Chondrocyte (in vitro differentiated cells): ENCODE data around the gene MTA3. TPM values are rescaled to one million over a fixed set of nuclear protein-coding genes. Genes with fewer than 3 reads are reported as not detected.

Experiments
- DNase-seq: peaks from one replicate; pipeline ENCODE4 v3.0.0; 2021; ENCODE audit warnings: mixed read lengths, low spot score
- H3K27ac Mint-ChIP-seq: one replicate; pipeline ENCODE4 v1.8.0; 2021; ENCODE audit warnings: mild to moderate bottlenecking, moderate library complexity, mixed read lengths; ENCODE audit not compliant: unreplicated experiment
- H3K27me3 Mint-ChIP-seq: 2 replicates; pipeline ENCODE4 v1.8.0; 2021; ENCODE audit warnings: low read depth, mixed read lengths
- H3K36me3 Mint-ChIP-seq: 2 replicates; pipeline ENCODE4 v1.8.0; 2021; ENCODE audit warnings: low read depth, mixed read lengths
- H3K4me1 Mint-ChIP-seq: 2 replicates; pipeline ENCODE4 v1.8.0; 2021; ENCODE audit warnings: low read depth, mild to moderate bottlenecking, mixed read lengths
- H3K4me3 Mint-ChIP-seq: one replicate; pipeline ENCODE4 v1.8.0; 2021; ENCODE audit warnings: mild to moderate bottlenecking, moderate library complexity, mixed read lengths; ENCODE audit not compliant: unreplicated experiment
- H3K9me3 Mint-ChIP-seq: 2 replicates; pipeline ENCODE4 v1.8.0; 2021; ENCODE audit warnings: low read depth, mixed read lengths
- total RNA-seq: library from RNA; stranded (reverse); gene quantifications from 3 replicates; pipeline ENCODE4 v1.2.1, GENCODE V29; 2021
- TF ChIP-seq, protein P1 (sequence below): fragments of 200-600 bp; sonication (generic); IDR thresholded peaks from 2 replicates; pipeline ENCODE4 v1.5.0; 2021; ENCODE audit warnings: antibody characterized with exemption, mild to moderate bottlenecking, moderate library complexity

The MTA3 gene
- total RNA-seq, 1 donor from 2014 or later = 39.3 TPM

DNA sequence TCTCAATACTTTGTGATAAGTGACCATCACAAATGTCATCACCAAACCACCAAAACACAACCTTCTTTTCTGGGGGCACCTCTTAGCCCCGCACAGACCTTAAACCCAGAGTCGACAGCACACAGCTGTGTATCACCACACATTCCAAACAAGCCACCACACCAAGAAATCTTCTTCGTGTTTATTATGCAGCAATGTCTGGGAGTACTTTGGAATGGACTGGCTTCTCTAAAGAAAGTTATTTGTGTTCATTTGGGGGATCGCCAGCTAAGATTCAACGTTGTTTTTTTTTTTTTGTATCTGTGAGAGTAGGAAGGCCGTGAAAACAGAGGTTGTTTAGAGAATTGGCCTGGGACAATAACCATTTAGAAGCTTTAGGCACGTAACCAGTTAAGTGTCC lies 1.1 kb upstream of the MTA3 start:
- no peak for DNase-seq
- H3K27me3 Mint-ChIP-seq = no peaks in the 10 kb centered on the region

DNA sequence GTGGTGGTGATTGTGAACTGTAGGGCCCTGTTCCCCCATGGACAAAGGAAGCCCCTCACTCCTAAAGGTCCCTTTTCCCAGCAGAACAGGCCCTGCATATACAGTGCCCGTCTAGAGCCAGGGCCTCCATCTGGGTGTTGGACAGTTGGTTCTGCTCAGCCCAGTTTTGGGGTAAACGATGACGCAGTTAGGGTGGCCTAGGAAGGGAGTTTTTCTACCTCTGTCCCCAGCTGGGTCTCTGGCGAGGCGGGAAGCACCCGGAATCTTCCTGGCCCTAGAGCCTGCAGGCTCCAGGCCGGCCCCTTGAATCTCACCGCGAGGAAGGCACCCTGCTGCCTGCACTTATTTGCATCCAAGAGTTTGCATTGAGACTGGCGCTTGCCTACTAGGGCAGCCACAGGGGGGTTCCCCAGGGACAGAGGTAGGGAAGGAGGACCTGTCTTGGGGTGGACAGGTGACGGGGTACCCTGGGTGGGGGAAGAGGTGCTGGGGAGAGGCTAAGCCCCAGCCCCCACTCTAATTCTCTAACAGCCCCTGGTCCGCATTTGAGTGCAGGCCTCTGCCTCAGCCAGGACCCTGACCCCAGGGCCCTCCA lies 529 bp upstream of the MTA3 start:
- H3K4me1 Mint-ChIP-seq = peaks cover 29% of the 10 kb centered on the region
- DNase-seq = no peak
- H3K36me3 Mint-ChIP-seq = peaks cover 4% of the 10 kb centered on the region
- no peaks in the 10 kb centered on the region for H3K9me3 Mint-ChIP-seq
- no peaks in the 10 kb centered on the region for H3K27me3 Mint-ChIP-seq
- H3K27ac Mint-ChIP-seq = peak overlapping the region; percentile 52
- TF ChIP-seq, protein P1, sequence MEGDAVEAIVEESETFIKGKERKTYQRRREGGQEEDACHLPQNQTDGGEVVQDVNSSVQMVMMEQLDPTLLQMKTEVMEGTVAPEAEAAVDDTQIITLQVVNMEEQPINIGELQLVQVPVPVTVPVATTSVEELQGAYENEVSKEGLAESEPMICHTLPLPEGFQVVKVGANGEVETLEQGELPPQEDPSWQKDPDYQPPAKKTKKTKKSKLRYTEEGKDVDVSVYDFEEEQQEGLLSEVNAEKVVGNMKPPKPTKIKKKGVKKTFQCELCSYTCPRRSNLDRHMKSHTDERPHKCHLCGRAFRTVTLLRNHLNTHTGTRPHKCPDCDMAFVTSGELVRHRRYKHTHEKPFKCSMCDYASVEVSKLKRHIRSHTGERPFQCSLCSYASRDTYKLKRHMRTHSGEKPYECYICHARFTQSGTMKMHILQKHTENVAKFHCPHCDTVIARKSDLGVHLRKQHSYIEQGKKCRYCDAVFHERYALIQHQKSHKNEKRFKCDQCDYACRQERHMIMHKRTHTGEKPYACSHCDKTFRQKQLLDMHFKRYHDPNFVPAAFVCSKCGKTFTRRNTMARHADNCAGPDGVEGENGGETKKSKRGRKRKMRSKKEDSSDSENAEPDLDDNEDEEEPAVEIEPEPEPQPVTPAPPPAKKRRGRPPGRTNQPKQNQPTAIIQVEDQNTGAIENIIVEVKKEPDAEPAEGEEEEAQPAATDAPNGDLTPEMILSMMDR = no peak
- peak overlapping the region; percentile 59 for H3K4me3 Mint-ChIP-seq

More for the DNA sequence above, 1.1 kb upstream of the MTA3 start:
- TF ChIP-seq, protein P1 = no peak
- Mint-ChIP-seq H3K4me3 (no peak overlapping the region), H3K9me3 (no peaks in the 10 kb centered on the region), H3K36me3 (peaks cover 4% of the 10 kb centered on the region), H3K27ac (peak overlapping the region; percentile 52), H3K4me1 (peaks cover 29% of the 10 kb centered on the region)

DNA sequence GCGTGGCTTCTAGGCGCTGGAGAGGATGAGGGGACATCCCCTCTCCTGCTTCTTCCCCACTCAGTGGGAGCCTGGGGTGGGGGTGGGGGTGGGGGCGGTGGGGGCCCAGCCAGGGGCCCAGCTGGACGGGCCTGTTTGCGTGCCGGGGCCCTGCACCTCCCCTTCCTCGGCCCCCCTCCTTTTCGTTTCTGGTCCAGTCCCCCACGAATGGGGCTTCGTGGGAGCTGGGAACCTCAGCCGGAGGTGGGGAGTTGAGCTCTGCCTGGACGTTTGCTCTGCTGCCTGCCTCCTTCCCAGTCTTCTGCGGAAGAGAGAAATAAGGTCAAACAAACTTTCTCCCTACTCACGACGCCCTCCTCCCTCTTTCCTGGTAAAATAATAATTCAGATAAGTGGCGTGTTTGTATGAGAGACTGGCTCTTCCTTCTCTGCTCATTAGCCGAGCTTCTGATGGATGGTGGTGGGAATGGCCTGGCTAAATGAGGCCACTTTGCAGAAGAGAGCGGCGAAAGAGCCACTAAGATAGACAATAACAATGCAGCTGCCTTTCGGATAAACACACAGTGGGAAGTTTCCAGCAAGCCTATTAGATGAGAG lies 782 bp downstream of the MTA3 start:
- Mint-ChIP-seq H3K27ac (peak overlapping the region; percentile 92), H3K36me3 (peaks cover 6% of the 10 kb centered on the region), H3K4me3 (peak overlapping the region; percentile 89), H3K4me1 (peaks cover 29% of the 10 kb centered on the region), H3K9me3 (no peaks in the 10 kb centered on the region), H3K27me3 (no peaks in the 10 kb centered on the region)
- TF ChIP-seq, protein P1 = no peak
- no peak for DNase-seq

DNA sequence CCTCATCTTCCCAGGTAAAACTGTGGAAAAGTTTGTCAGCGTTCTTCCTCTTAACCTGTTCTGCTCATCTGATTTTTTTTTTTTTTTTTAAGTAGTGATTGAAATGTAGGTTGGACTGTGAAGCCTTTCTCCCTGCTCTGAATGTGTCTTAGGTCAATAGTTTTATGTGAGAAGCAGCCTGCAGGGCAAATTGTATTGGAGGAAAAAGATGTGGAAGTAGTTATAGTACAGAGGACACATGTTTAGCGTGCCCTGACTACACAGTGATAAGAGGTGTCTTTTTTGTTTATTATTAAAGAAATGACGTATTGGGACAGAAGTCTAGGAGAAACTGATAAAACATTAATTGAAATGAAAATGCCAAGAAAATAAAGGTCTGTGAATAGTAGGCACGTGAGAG lies 1.5 kb downstream of the MTA3 start:
- Mint-ChIP-seq H3K4me3 (peak overlapping the region; percentile 89), H3K9me3 (no peaks in the 10 kb centered on the region), H3K4me1 (peaks cover 29% of the 10 kb centered on the region), H3K36me3 (peaks cover 6% of the 10 kb centered on the region), H3K27ac (peak overlapping the region; percentile 92), H3K27me3 (no peaks in the 10 kb centered on the region)
- no peak for DNase-seq
- TF ChIP-seq, protein P1 = no peak

DNA sequence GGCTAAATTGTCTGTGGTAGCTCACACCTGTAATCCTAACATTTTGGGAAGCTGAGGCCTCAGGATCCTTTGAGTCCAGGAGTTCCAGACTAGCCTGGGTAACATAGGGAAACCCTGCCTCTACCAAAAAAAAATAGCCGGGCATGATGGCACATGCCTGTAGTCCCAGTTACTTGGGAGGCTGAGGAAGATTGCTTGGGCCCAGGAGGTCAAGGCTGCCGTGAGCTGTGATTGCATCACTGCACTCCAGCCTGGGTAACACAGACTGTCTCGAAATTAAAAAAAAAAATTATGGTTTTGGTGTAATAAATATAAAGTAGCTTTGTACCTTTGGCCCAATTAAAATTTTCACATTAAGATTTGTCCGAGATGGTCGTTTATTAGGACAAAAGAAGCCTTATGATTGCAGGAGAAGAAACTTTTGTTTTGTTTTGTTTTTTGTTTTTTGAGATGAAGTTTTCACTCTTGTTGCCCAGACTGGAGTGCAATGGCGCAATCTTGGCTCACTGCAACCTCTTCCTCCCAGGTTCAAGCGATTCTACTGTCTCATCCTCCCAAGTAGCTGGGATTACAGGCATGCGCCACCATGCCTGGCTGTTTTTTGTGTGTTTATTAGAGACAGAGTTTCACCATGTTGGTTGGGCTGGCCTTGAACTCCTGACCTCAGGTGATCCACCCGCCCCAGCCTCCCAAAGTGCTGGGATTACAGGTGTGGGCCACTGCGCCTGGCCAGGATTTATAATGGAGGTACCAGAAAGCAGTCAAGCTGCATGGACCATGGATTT lies 4.1 kb downstream of the MTA3 start:
- H3K36me3 Mint-ChIP-seq = peaks cover 13% of the 10 kb centered on the region
- no peak for DNase-seq
- TF ChIP-seq, protein P1 = no peak
- H3K9me3 Mint-ChIP-seq = no peaks in the 10 kb centered on the region
- no peak overlapping the region for H3K4me3 Mint-ChIP-seq
- peaks cover 23% of the 10 kb centered on the region for H3K4me1 Mint-ChIP-seq
- no peak overlapping the region for H3K27ac Mint-ChIP-seq
- H3K27me3 Mint-ChIP-seq = no peaks in the 10 kb centered on the region
